NCI-H1694 treated with DMSO at 0.1 percent for 48 hours (cell line): ENCODE measurements around the gene DPF1.

Experiments
- DNase-seq: peaks from one replicate; lab custom pipeline; 2025; lab: John Stamatoyannopoulos, UW

Gene DPF1

DNA sequence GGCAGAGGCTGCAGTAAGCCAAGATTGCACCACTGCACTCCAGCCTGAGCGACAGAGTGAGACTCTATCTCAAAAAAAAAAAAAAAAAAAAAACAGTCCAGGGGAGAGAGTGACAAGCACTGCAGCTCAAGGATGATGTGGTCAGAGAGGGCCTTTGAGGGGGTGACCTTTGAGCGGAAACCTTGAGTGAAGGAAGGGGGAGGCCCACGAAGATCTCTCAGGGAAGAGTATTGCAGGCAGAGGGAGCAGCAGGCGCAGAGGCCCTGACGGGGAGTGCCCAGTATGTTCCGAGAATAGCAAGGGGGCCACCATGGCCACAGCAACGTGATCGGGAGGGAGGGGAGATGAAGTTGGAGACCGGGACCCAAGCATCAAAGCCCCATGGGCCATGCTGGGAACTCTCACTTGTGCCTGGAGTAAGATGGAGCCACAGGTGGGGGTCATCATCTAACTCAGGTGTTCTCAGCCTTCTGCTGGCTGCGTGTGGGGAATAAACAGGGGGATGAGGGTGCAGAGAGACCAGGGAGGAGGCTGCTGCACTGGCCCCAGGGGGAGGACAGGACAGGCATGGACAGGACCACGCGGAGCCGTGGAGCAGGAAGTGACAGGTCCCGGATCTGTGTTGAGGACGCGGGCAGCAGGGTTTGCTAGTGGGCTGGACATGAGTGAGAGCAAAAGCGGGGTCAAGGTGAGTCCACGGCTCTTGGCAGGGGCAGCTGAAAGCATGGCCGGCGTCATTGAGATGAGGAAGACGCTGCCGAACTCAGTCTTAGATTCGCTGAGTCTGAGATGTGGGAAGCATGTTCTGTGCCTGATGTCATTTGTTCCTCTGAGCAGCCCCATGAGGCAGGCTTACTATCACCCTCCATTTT lies 60.4 kb downstream of the DPF1 start:
- no peak for DNase-seq

DNA sequence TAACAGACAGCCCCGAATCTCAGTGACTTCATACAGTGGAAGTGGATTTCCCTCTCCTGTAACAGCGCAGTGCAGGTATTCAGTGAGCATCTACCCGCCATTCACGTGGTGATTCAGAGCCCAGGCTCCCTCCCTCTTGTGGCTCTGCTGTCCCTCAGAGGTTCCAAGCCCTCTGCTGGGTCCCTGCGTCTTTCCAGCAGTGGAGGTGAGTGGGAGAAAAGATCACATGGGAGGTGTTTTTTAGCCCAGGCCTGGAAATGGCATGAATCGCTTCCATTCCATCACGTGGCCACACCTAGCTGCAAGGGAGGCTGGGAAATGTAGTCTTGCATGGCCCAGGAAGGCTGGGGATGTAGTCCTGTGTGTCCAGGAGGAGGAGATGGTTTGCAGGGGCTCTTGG lies 61.4 kb downstream of the DPF1 start:
- DNase-seq = no peak

DNA sequence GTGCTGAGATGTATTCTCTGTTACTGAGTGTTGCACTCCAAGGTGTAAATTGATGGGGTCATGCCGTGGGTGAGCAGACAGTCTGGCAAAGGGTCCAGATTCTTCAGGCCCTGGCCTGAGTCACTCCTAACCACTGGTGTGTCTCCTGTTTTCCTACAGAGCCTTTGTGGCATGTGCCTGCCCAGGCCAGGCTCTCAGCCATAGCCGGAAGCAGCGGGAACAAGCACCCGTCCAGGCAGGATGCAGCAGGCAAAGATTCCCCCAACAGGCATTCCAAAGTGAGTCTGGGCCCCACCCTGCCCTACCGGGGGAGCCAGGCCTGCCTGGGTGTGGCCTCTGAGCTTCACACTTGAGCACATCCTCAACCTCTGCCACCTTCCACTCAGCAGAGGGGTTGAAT lies 61.9 kb downstream of the DPF1 start:
- DNase-seq = no peak
